NOMO-1 treated with DMSO at 0.1 percent for 48 hours (cell line): ENCODE results near the gene PPP1R8.
"Not testable (repeated sequence)": the region's sequence is repeated elsewhere in the genome, so short reads cannot be mapped to it uniquely, and the experiment has no call there.

Experiments used
- DNase-seq: peaks from one replicate; lab custom pipeline; 2025; ENCODE audit not compliant: unreplicated experiment; lab: John Stamatoyannopoulos, UW

The PPP1R8 gene

DNA sequence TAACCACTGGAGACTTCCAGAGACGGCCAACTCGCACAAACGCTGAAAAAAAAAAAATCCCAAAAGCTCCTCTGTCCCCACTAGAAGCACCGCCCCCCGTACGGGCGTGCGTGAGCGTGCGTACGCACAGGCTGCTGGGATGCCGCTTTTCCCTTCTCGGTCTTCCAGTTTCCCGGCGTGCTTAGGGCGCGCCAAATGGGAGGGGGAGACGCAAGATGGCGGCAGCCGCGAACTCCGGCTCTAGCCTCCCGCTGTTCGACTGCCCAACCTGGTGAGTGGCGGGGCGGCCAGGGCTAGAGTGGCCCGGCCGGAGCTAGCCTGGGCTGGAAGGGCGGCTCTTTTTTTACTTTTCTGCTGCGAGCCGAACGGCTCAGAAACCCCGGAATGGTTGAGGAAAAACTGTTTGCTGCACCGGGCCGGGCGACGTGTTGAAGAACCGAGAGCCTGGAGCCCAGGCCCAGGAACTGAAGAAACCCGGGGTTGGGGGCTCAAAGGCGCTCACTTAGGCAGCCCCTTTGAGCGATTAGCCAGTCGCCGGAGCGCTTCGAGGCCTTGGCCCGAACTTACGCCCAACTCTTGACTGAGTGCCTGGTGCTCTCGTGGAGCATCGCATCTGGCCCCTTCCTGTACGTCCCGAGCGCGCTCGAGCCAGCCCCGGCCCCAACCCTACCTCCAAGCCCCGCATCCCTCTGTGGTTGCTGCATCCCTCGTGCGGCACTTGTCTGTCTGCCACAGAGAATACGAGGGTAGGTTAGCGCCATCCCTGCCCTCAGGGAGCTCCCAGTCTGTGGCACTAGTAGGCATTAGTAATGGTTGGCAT, at the start of gene PPP1R8:
PPP1R8 (plus strand) TSS at position 162 of the 820 bp plus-strand sequence; CDS start at position 216, 54 bp downstream.
- peak; percentile 96 for DNase-seq

DNA sequence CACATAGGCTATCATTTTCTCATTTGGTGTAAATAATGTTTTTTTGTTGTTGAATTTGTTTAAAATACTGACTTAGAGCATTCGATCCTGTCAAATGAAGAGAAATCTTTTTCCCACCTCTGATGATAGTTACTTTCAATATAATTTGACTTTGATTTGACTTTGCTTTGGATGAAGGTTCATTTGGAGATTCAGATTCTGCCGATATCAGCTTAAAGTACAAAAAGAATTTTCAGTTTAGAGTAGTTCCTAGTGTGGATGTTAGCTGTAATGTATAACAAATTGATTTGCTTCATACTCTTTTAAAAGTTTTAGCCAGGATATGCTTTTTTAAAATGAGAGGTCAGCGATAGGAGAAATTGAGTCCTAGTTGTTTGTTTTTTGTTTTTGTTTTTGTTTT, 47.6 kb upstream of the PPP1R8 start:
- no peak for DNase-seq

DNA sequence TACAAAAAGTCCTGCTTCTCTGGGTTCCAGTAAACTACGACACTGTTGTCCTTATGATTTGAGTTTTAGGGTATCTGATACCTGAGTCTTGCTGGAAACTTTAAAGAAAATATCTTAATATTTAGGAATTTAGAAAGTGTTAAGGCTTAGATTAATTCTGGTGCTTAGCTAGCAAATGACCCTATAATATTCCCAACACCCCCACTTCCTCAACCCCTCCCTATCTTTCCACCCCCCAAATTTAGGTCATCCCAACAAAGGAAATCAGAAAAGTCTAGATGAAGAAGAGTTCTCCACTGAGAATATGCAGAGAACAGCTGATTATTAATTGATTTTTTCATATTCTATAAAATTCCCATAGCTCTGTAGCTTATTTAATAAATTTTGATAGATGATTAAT, 45.9 kb upstream of the PPP1R8 start:
- no peak for DNase-seq

DNA sequence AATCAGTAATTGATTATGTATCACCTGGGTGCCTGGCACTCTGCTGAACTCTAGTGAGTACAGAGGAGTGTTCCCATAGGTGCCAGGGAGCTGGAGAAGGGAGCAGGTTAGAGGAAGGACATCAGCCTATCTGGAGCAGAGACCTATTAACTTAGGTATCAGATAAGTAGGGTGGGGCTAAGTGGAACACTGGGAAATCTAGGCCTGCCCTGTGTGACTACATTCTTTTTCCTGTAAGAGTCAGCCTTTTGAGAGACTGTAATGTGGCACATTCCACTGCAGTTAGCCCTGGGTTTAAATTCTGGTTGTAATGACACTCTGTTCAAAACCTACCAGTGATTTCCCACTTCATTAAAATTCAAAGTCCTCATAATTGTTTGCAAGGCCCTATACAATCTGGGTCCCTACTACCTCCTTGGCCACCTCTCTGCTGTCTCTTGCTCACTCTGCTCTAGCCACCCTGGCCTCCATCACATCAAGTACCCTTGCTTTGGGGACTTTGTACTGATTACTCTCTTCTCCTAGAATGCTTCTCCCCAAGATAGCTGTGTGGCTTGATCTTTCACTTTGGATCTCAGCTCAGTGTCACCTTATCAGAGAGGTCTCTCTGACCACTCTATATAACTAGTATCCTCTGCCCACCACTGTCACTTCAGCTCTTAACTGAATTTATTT, 44.7 kb upstream of the PPP1R8 start:
- no peak for DNase-seq

DNA sequence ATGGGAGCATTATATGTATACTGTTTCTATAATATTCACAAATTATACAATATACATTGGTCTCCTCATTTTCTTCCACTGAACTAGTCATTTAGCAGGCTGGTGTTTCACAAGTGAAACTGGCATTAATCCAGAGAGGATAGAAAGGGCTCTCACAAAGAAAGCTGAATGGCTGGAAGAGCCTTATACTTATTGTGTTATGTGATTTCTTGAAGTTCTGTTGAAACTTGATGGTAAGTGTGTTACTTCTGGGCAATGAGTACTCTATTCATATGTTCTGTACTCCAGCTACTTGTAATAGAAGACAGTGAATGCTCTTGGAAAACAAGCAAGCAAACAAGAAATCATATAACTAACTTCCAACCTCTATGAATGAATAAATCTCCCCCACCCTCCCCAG, 42.7 kb upstream of the PPP1R8 start:
- DNase-seq = no peak

DNA sequence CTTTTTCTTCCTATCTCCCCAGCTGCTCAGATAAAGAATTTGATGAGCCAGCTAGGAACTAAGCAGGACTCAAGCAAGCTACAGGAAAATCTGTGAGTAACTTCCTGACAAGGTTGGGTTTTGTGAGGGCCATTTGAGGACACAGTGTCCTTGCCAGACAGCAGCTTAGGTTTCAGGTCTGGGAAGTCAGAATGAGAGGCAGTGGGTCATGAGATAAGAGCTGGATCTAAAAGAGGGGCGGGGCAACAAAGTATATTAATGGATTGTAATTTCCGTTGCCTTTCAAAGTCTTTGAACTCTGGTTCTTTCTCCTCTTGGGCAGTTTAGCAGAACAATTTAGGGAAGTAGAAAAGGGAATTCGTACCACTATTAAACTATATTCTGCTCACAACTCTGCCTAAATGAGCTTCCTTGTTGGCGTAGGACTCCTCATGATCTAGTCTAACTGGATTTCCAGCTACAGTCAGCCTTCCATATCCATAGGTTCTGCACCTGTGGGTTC, 41.0 kb upstream of the PPP1R8 start:
- peak; percentile 65 for DNase-seq

DNA sequence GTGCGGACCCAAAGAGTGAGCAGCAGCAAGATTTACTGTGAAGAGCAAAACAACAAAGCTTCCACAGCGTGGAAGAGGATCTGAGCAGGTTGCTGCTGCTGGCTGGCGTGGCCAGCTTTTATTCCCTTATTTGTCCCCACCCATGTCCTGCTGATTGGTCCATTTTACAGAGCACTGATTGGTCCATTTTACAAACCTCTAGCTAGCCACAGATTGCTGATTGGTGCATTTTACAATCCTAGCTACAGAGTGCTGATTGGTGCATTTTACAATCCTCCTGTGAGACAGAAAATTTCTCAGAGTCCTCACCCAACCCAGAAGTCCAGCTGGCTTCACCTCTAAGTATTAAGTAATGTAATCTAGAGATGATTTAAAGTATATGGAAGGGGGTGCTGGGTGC, 40.3 kb upstream of the PPP1R8 start:
- not testable (repeated sequence) for DNase-seq

DNA sequence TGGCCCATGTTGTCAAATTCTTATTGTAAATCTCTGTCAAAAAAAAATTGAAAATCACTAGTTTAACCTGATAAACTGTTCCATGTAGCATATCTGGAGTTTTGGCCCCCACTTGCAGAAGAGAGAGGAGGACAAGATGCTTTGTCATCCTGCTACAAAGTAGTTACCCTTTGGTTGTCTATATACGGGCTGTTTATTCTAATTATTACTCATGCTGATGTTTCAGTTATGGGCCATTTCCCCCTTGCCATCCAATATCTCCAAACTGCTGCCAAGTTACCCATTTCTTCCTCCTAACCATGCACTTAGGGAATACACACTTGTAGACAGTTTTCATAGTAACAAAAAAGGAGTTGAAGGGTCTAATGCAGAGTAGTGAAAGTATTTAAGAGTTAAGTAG, 35.0 kb upstream of the PPP1R8 start:
- no peak for DNase-seq

DNA sequence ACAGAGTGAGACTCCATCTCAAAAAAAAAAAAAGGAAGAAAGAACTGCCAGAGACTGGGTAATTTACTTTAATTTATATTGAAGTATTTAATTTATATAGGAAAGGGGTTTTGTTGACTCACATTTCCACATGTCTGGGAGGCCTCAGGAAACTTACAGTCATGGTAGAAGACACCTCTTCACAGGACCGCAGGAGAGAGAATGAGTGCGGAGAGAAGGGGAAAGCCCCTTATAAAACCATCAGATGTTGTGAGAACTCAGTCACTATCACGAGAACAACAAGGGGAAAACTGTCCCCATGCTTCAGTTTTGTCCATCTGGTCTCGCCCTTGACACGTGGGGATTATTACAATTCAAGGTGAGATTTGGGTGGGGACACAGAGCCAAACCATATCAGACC, 25.8 kb upstream of the PPP1R8 start:
- no peak for DNase-seq

DNA sequence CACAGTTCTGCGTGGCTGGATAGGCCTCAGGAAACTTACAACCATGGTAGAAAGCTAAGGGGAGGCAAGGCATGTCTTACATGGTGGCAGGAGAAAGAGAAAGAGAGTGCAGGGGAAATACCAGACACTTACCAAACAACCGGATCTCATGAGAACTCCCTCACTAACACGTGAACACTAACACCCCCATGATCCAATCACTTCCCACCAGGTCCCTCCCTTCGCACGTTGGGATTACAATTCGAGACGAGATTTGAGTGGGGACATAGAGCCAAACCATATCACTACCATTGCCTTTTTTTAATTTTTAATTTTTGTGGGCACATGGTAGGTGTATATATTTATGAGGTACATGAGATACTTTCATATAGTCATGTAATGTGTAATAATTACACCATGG, 23.8 kb upstream of the PPP1R8 start:
- no peak for DNase-seq

DNA sequence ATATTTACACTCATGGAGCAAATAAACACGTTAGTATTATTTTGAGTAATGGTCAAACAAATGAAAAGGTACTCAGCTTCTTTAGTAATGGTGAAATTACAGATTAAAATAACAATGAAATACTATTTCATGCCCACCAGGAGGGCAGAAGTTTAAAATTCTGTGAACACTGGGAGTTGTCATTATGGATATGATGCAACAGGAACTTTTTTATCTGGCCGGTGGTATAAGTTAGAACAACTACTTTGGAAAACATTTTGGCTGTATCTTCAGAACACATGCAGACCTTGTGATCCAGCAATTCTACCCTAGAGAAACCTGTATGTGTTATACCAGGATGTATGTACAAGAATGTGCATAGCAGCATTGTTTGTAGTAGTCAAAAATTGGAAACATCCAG, 23.2 kb upstream of the PPP1R8 start:
- DNase-seq = no peak

DNA sequence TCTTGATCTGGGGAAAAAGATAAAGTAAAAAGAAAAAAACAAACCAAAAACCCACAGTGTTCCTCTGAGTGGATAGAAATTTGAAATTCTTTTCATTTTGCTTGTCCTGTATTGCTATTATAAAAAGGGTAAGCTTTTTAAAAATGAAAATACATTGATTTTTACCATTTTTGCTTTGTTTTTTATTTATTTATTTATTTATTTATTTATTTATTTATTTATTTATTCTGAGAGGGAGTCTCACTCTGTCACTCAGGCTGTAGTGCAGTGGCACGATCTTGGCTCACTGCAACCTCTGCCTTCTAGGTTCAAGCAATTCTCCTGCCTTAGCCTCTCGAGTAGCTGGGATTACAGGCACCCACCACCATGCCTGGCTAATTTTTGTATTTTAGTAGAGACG, 22.5 kb upstream of the PPP1R8 start:
- not testable (repeated sequence) for DNase-seq

DNA sequence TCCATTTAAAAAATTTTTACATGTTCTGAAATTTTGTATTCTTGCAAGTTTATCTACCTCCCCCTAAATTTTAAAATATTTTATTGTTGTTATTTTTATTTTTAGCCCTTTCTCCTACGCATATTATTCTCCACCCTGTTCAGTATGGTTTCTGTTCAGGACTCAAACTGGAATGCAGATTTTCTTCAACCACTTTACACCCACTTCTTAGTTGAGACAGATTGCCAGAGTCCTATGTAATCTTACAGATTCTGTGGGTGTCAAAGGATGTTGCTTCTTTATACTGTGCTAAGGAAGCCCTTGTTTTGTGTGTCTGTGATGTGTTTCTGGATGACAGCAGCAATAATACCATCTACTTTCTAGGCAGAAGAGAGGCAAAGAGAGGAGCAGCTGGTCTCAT, 20.7 kb upstream of the PPP1R8 start:
- no peak for DNase-seq

DNA sequence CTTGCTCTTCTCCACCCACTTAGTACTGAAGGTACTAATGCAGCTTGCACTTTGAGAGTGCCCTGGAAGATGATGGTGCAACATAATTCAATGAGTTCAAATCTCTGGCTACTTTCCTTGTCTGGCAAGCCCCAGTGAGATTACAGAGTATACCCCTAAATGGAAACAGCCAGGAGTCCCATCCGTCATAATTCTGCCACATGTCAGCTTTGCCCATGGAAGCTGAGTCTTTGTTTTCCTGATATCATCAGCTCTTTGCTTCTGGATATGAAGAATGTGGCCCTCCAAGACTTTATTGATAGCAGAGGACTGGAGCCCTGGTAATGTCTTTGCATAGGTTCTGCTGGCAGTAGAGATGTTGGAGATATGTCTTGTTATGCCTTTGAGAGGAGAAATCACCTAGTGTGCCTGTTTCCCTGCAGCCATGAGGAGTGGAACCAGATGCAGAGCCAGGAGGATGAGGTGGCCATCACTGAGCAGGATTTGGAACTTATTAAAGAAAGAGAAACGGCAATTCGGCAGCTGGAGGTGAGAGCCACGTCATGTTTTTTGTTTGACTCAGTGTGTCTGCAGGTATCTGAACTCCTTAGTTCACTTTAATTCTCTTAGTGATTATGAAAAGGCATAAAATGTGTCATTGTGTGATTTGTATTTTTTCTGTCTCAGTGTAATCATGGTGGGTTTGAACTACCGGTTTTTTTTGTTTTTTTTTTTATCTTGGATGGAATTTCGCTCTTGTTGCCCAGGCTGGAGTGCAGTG, 18.7 kb upstream of the PPP1R8 start:
- no peak for DNase-seq

DNA sequence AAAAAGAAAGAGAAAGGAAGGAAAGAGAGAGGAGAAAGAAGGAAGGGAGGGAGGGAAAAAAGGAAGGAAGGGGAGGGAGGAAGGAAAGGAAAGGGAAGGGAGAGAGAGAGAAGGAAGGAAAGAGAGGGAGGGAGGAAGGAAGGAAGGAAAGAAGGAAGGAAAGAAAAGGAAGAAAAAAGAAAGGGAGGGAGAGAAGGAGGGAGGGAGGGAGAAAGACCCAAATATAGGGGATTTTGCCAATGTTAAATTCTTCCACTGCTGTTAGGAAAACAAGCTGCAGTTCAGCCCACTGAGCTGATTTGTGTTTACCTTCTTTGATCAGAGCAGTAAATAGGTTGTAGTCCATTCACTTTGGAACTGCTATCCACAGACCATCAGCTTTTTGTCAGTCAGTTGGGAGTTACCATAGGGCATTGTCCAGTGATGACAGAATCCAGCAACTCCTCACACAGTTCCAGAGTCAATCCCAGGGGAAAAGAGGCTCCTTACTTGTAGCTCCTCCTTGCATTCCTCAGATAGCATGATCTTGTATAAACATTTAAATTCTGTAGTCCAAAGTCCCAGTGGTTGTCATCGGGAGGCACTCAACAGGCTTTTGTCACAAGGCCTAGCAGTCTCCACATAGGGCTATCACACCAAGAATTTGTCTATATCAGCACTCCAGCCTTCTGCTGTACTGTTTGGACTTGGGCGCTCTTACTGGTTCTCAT, 13.5 kb upstream of the PPP1R8 start:
- DNase-seq = no peak

DNA sequence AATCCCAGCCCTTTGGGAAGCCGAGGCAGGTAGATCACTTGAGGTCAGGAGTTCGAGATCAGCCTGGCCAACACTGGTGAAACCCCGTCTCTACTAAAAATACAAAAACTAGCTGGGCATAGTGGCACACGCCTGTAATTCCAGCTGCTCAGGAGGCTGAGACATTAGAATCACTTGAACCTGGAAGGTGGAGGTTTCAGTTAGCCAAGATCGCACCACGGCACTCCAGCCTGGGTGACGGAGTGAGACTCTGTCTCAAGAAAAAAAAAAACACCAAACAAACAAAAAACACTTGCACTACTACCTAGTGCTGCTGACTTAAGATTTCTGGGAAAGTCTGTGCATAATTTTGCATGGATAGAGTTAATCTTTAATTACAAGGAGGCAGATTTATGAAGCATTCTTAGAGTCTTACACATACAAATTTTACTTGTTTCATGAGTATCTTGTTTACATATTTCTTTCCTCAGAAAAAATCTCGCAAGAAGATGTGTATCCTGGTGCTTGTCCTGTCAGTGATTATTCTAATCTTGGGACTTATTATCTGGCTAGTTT, 8.7 kb upstream of the PPP1R8 start:
- DNase-seq = no peak

DNA sequence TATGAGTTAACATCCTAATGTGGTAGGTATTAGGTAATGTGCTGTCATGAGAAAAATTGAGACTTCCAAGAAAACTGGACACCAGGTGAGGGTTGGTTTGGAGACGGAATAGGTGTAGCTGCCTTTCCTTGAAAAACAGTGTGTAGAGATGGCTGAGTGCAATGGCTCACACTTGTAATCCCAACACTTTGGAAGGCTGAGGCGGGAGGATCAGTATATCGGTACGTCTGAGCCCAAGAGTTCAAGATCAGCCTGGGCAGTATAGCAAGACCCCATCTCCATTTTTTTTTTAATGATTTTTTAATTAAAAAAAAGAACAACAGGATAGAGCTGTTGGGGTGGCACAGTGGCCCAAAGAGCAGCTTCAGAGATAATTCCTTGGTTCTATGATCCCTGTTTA, 6.8 kb upstream of the PPP1R8 start:
- no peak for DNase-seq

DNA sequence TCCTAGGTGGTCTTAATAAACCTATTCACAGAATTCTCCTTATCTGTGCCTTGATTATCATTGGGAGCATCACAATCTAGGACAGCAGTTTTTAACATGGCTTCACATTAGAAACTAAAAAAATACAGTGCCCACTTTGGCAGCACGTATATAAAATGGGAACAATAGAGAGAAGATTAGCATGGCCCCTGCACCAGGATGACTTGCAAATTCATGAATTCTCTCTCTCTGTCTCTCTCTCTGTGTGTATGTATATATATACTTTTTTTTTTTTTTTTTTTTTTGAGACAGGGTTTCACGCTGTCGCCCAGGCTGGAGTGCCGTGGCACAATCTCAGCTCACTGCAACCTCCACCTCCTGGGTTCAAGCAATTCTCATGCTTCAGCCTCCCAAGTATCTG, 6.2 kb upstream of the PPP1R8 start:
- no peak for DNase-seq

DNA sequence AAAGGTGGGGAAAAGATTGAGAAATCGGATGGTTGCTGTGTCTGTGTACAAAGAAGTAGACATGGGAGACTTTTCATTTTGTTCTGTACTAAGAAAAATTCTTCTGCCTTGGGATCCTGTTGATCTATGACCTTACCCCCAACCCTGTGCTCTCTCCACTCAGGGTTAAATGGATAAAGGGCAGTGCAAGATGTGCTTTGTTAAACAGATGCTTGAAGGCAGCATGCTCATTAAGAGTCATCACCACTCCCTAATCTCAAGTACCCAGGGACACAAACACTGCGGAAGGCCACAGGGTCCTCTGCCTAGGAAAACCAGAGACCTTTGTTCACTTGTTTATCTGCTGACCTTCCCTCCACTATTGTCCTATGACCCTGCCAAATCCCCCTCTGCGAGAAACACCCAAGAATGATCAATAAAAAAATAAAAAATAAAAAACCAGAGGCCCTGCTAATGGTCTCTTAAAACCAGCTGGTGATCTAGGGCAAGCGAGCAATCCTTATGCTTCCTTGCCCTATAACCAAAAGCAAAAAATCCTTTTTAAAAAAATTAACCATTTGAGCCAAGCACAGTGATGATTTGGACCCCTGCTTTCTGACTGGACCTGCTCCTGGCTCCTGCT, 1.1 kb upstream of the PPP1R8 start:
- DNase-seq = not testable (repeated sequence)
